CD4-positive, alpha-beta T cell (primary cell): ENCODE data around the gene MED8. TPM values are rescaled to one million over a fixed set of nuclear protein-coding genes. Genes with fewer than 3 reads are reported as not detected.
A peak's percentile ranks its signal among the peaks of the same experiment; 100 is the strongest.

Experiments used
- ATAC-seq: fragments of 200-7000 bp; cut with Tn5 transposase; one replicate; pipeline ENCODE4 v1.10.0; 2022; ENCODE audit warnings: mild to moderate bottlenecking; ENCODE audit not compliant: poor library complexity
- CTCF ChIA-PET: fragments of 350-600 bp; sonication (Branson Sonifier 250); formaldehyde crosslinking; loops from one replicate; lab custom pipeline; 2021; ENCODE audit warnings: antibody characterized with exemption, inconsistent platforms; lab: Charles Lee
- POLR2A ChIA-PET: fragments of 350-600 bp; sonication (Branson Sonifier 250); formaldehyde crosslinking; loops from one replicate; lab custom pipeline; 2021; ENCODE audit warnings: antibody characterized with exemption, inconsistent platforms; lab: Charles Lee
- DNase-seq, 14 experiments: peaks; one replicate each; pipeline ENCODE4 v3.0.0-alpha.2; 2013 to 2020; ENCODE audit warnings: mixed read lengths in 2 of 14
- H3K27ac ChIP-seq, 2 donors: one replicate each; pipeline versions ENCODE4 v1.5.1 to v1.7.0; 2013; ENCODE audit warnings: low read length in 2 of 2, low read depth in 1 of 2, mild to moderate bottlenecking in 1 of 2
- H3K27me3 ChIP-seq, 2 experiments: 1 replicate in 1 of 2; 2 replicates in 1 of 2; pipeline versions ENCODE4 v1.6.1 to v1.7.0; 2013; ENCODE audit warnings: low read length in 2 of 2, control low read depth in 1 of 2, mild to moderate bottlenecking in 1 of 2, moderate library complexity in 1 of 2; ENCODE audit not compliant: insufficient read depth in 2 of 2, control insufficient read depth in 1 of 2
- H3K36me3 ChIP-seq: one replicate; pipeline ENCODE4 v1.6.1; 2013; ENCODE audit warnings: low read length, control low read depth; ENCODE audit not compliant: insufficient read depth
- H3K4me1 ChIP-seq: one replicate; pipeline ENCODE4 v1.6.1; 2013; ENCODE audit warnings: low read length, control low read depth; ENCODE audit not compliant: insufficient read depth
- H3K4me3 ChIP-seq: one replicate; pipeline ENCODE4 v1.5.1; 2013; ENCODE audit warnings: mild to moderate bottlenecking, low read length, moderate library complexity
- H3K9me3 ChIP-seq, 2 experiments: 1 replicate in 1 of 2; 2 replicates in 1 of 2; pipeline versions ENCODE4 v1.6.1 to v1.7.0; 2013; ENCODE audit warnings: low read length in 2 of 2, mild to moderate bottlenecking in 2 of 2, control low read depth in 1 of 2, moderate library complexity in 1 of 2; ENCODE audit not compliant: control insufficient read depth in 1 of 2, insufficient read depth in 1 of 2
- H3K27ac Mint-ChIP-seq: one replicate; pipeline ENCODE4 v1.8.0; 2020; ENCODE audit warnings: mixed read lengths
- H3K27me3 Mint-ChIP-seq: one replicate; pipeline ENCODE4 v1.8.0; 2021; ENCODE audit warnings: mixed read lengths
- H3K36me3 Mint-ChIP-seq: one replicate; pipeline ENCODE4 v1.8.0; 2021; ENCODE audit warnings: low read depth, mixed read lengths
- H3K4me1 Mint-ChIP-seq: one replicate; pipeline ENCODE4 v1.8.0; 2021; ENCODE audit warnings: low read depth, mixed read lengths
- H3K4me3 Mint-ChIP-seq: one replicate; pipeline ENCODE4 v1.8.0; 2020; ENCODE audit warnings: mild to moderate bottlenecking, mixed read lengths
- H3K9me3 Mint-ChIP-seq: one replicate; pipeline ENCODE4 v1.8.0; 2020; ENCODE audit warnings: mixed read lengths
- CTCF ChIP-seq: fragments of 200-600 bp; IDR thresholded peaks from one replicate; pipeline ENCODE4 v1.8.0; 2022; ENCODE audit warnings: antibody characterized with exemption, mild to moderate bottlenecking
- intact Hi-C, 2 experiments: fragments of 100-400 bp; cut with DNase I in 1 of 2; cut with micrococcal nuclease in 1 of 2; formaldehyde crosslinking; loops; one replicate each; pipeline versions ENCODE4 v1.15.1 to v1.9.0; 2023 to 2025; cut with DNase I, micrococcal nuclease
- total RNA-seq, 174 experiments: library from RNA in 2 of 174; stranded (reverse) in 2 of 174; gene quantifications; one replicate each; pipeline ENCODE4 v1.2.3 and lab custom pipeline; 2021 to 2026

Gene MED8
- total RNA-seq, 2 experiments from 2014 or later = 14.8 to 17.6 TPM

GRCh38 chr1:43365678-43366077, 23.9 kb downstream of the MED8 start:
- Histone ChIP-seq H3K9me3 (no peaks in the 10 kb centered on the region), H3K4me3 (no peak overlapping the region), H3K4me1 (peaks cover 35% of the 10 kb centered on the region), H3K36me3 (peaks cover 40% of the 10 kb centered on the region), H3K27me3 (no peaks in the 10 kb centered on the region), H3K27ac (peak overlapping the region in 1 of 2 donors; percentile 79)
- peaks cover 54% of the 10 kb centered on the region for H3K36me3 Mint-ChIP-seq
- intact Hi-C loops = loop anchor here in 1 of 2 experiments (10.0 kb wide), 1 partner anchor 579 kb away; the partner anchor contains the start of gene IPO13
- H3K27me3 Mint-ChIP-seq = no peaks in the 10 kb centered on the region
- H3K4me1 Mint-ChIP-seq = peaks cover 35% of the 10 kb centered on the region
- ATAC-seq = no peak
- no peaks in the 10 kb centered on the region for H3K9me3 Mint-ChIP-seq
- DNase-seq = no peak
- H3K27ac Mint-ChIP-seq = peak overlapping the region; percentile 94
- POLR2A ChIA-PET = interaction anchor here (0.6 kb wide), 1 partner anchor 25 kb away, joined by 3 read pairs; no protein-coding TSS in a partner anchor
- CTCF ChIA-PET = no interaction called here
- H3K4me3 Mint-ChIP-seq = peak overlapping the region; percentile 77
- no peak for TF ChIP-seq CTCF

GRCh38 chr1:43363935-43364525, 25.6 kb downstream of the MED8 start:
- no peaks in the 10 kb centered on the region for H3K9me3 Mint-ChIP-seq
- CTCF ChIA-PET = no interaction called here

GRCh38 chr1:43363283-43363934, 26.2 kb downstream of the MED8 start:
- Mint-ChIP-seq H3K27me3 (no peaks in the 10 kb centered on the region), H3K4me1 (peaks cover 35% of the 10 kb centered on the region), H3K4me3 (no peak overlapping the region), H3K36me3 (peaks cover 57% of the 10 kb centered on the region), H3K27ac (no peak overlapping the region), H3K9me3 (no peaks in the 10 kb centered on the region)
- no peaks in the 10 kb centered on the region for H3K9me3 ChIP-seq
- ATAC-seq (no peak), DNase-seq (no peak)
- no peaks in the 10 kb centered on the region for H3K27me3 ChIP-seq
- peaks cover 29% of the 10 kb centered on the region for H3K4me1 ChIP-seq
- H3K4me3 ChIP-seq = no peak overlapping the region
- intact Hi-C loops = loop anchor here in 1 of 2 experiments (5.0 to 10.0 kb wide), 2 partner anchors 581 to 681 kb away; partner anchors contain the start of genes IPO13 and YBX1
- CTCF ChIA-PET = no interaction called here
- TF ChIP-seq CTCF = no peak
- POLR2A ChIA-PET = interaction anchor here (1.2 kb wide), 1 partner anchor 25 kb away, joined by 3 read pairs; no protein-coding TSS in a partner anchor
- no peak overlapping the region for H3K27ac ChIP-seq
- H3K36me3 ChIP-seq = peaks cover 40% of the 10 kb centered on the region

More at GRCh38 chr1:43363935-43364525, 25.6 kb downstream of the MED8 start:
- Mint-ChIP-seq H3K4me3 (no peak overlapping the region), H3K36me3 (peaks cover 54% of the 10 kb centered on the region), H3K27me3 (no peaks in the 10 kb centered on the region), H3K4me1 (peaks cover 35% of the 10 kb centered on the region), H3K27ac (no peak overlapping the region)
- POLR2A ChIA-PET = interaction anchor here (1.2 kb wide), 1 partner anchor 25 kb away, joined by 3 read pairs; no protein-coding TSS in a partner anchor
- H3K36me3 ChIP-seq = peaks cover 40% of the 10 kb centered on the region
- ATAC-seq (no peak), DNase-seq (no peak)
- H3K27ac ChIP-seq = no peak overlapping the region
- H3K27me3 ChIP-seq = no peaks in the 10 kb centered on the region
- H3K9me3 ChIP-seq = no peaks in the 10 kb centered on the region
- no peak overlapping the region for H3K4me3 ChIP-seq
- TF ChIP-seq CTCF = no peak
- intact Hi-C loops = loop anchor here in 1 of 2 experiments (5.0 to 10.0 kb wide), 2 partner anchors 581 to 682 kb away; partner anchors contain the start of genes IPO13 and YBX1
- H3K4me1 ChIP-seq = peaks cover 32% of the 10 kb centered on the region
